Measurements from ENCODE around the gene PTK6. TPM values are rescaled to one million over a fixed set of nuclear protein-coding genes. Genes with fewer than 3 reads are reported as not detected.

PTK6 gene
- total RNA-seq, 2 donors from 2014 or later: 0.22 TPM; not detected in 1

- peaks cover 7% of the 10 kb centered on the region for H3K27me3 ChIP-seq (ENCODE audit: control insufficient read depth, insufficient read depth, low read length, poor library complexity, severe bottlenecking)
- H3K4me3 ChIP-seq (ENCODE audit: low read length): no peak overlapping the region
- Mint-ChIP-seq H3K36me3 (ENCODE audit: low read depth) (no peaks in the 10 kb centered on the region), H3K4me3 (no peak overlapping the region), H3K27ac (no peak overlapping the region), H3K9me3 (peaks cover 7% of the 10 kb centered on the region), H3K27me3 (ENCODE audit: insufficient read depth) (peaks cover 32% of the 10 kb centered on the region), H3K4me1 (no peaks in the 10 kb centered on the region)
- no peak for TF ChIP-seq CTCF (conservative IDR thresholded peaks at IDR 0.05)
- H3K4me1 ChIP-seq (ENCODE audit: control insufficient read depth, insufficient read depth, low read length): no peaks in the 10 kb centered on the region
- H3K9me3 ChIP-seq (ENCODE audit: control insufficient read depth, low read length): peaks cover 7% of the 10 kb centered on the region
- no peaks in the 10 kb centered on the region for H3K36me3 ChIP-seq (ENCODE audit: control insufficient read depth, insufficient read depth, low read length)
- H3K9ac ChIP-seq (ENCODE audit: extremely low read depth, low read length, poor library complexity, severe bottlenecking): no peak overlapping the region
- 88 to 89% methylated on average over 3 to 9 of the region's 9 CpGs for WGBS, 2 experiments (ENCODE audit: insufficient coverage in 1 of 2, insufficient read length in 1 of 2)
- no peak overlapping the region for H3K27ac ChIP-seq (ENCODE audit: low read depth, low read length)
- peak; percentile 17 for DNase-seq
These were observed 32.5 kb downstream of the PTK6 start for GRCh38 chr20:63504642-63505041.

- peaks cover 12% of the 10 kb centered on the region for H3K27me3 ChIP-seq (ENCODE audit: control insufficient read depth, insufficient read depth, low read length, poor library complexity, severe bottlenecking)
- H3K27ac Mint-ChIP-seq: no peak overlapping the region
- H3K36me3 Mint-ChIP-seq (ENCODE audit: low read depth): no peaks in the 10 kb centered on the region
- H3K4me1 ChIP-seq (ENCODE audit: control insufficient read depth, insufficient read depth, low read length): no peaks in the 10 kb centered on the region
- no peak overlapping the region for H3K27ac ChIP-seq (ENCODE audit: low read depth, low read length)
- H3K9me3 ChIP-seq (ENCODE audit: control insufficient read depth, low read length): peaks cover 7% of the 10 kb centered on the region
- H3K4me3 ChIP-seq (ENCODE audit: low read length): no peak overlapping the region
- peaks cover 37% of the 10 kb centered on the region for H3K27me3 Mint-ChIP-seq (ENCODE audit: insufficient read depth)
- DNase-seq: peak; percentile 30
- WGBS, 2 experiments (ENCODE audit: insufficient coverage in 1 of 2, insufficient read length in 1 of 2): 75 to 76% methylated on average over 6 of the region's 7 CpGs
- no peaks in the 10 kb centered on the region for H3K4me1 Mint-ChIP-seq
- H3K36me3 ChIP-seq (ENCODE audit: control insufficient read depth, insufficient read depth, low read length): no peaks in the 10 kb centered on the region
- peaks cover 7% of the 10 kb centered on the region for H3K9me3 Mint-ChIP-seq
- no peak for TF ChIP-seq CTCF (conservative IDR thresholded peaks at IDR 0.05)
- H3K4me3 Mint-ChIP-seq: no peak overlapping the region
- no peak overlapping the region for H3K9ac ChIP-seq (ENCODE audit: extremely low read depth, low read length, poor library complexity, severe bottlenecking)
These were observed 33.7 kb downstream of the PTK6 start for GRCh38 chr20:63503524-63503923.

- Histone ChIP-seq H3K4me1 (ENCODE audit: control insufficient read depth, insufficient read depth, low read length) (no peaks in the 10 kb centered on the region), H3K27ac (ENCODE audit: low read depth, low read length) (no peak overlapping the region), H3K4me3 (ENCODE audit: low read length) (no peak overlapping the region), H3K36me3 (ENCODE audit: control insufficient read depth, insufficient read depth, low read length) (no peaks in the 10 kb centered on the region), H3K9ac (ENCODE audit: extremely low read depth, low read length, poor library complexity, severe bottlenecking) (no peak overlapping the region), H3K27me3 (ENCODE audit: control insufficient read depth, insufficient read depth, low read length, poor library complexity, severe bottlenecking) (peaks cover 20% of the 10 kb centered on the region), H3K9me3 (ENCODE audit: control insufficient read depth, low read length) (peaks cover 7% of the 10 kb centered on the region)
- Mint-ChIP-seq H3K36me3 (ENCODE audit: low read depth) (no peaks in the 10 kb centered on the region), H3K27ac (no peak overlapping the region), H3K9me3 (peaks cover 7% of the 10 kb centered on the region), H3K4me3 (no peak overlapping the region), H3K4me1 (no peaks in the 10 kb centered on the region), H3K27me3 (ENCODE audit: insufficient read depth) (peaks cover 38% of the 10 kb centered on the region)
- TF ChIP-seq CTCF (conservative IDR thresholded peaks at IDR 0.05): no peak
- DNase-seq: no peak
- 84 to 88% methylated on average over 5 to 15 of the region's 15 CpGs for WGBS, 2 experiments (ENCODE audit: insufficient coverage in 1 of 2, insufficient read length in 1 of 2)
These were observed 34.5 kb downstream of the PTK6 start for GRCh38 chr20:63502671-63503172.

Measured in endodermal cell (in vitro differentiated cells).